Measurements from ENCODE around the gene CNIH3.
"Not testable (repeated sequence)": the region's sequence is repeated elsewhere in the genome, so short reads cannot be mapped to it uniquely, and the experiment has no call there.

The CNIH3 gene

DNA sequence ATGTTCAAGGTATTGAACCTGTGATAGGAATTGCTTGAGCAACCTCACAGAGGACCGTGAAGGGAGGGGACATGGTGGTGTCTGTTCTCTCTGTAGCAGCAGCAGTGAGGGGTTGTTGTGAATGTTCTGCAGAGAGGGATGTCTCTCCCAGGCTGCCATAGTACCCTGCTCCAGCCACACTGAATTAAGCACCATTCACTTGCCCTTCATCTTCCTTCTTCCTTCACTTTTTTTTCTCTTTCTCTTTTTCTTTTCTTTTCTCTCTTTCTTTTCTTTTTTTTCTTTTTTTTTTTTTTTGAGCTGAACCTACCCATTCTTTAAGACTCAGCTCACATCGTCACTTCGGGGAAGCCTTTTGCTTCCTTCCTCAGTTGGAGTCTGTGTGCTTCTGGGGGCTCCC, 89.5 kb downstream of the CNIH3 start:
- no peaks in the 10 kb centered on the region for H3K79me2 ChIP-seq (ENCODE audit: insufficient read depth, low read length)
- H3K9me3 ChIP-seq (ENCODE audit: low read length) = no peaks in the 10 kb centered on the region
- no peak overlapping the region for H2AFZ ChIP-seq (ENCODE audit: low read length)
- H3K4me1 ChIP-seq (ENCODE audit: insufficient read depth, low read length, severe bottlenecking) = no peaks in the 10 kb centered on the region
- no peak overlapping the region for H3K4me3 ChIP-seq (ENCODE audit: low read depth, low read length, poor library complexity, severe bottlenecking)
- H3F3A ChIP-seq (ENCODE audit: insufficient read depth, low read length) = no peaks in the 10 kb centered on the region
- no peaks in the 10 kb centered on the region for H3K27me3 ChIP-seq (ENCODE audit: insufficient read depth, low read length)
- H3K9ac ChIP-seq (ENCODE audit: low read length) = no peak overlapping the region
- TF ChIP-seq, protein P1, sequence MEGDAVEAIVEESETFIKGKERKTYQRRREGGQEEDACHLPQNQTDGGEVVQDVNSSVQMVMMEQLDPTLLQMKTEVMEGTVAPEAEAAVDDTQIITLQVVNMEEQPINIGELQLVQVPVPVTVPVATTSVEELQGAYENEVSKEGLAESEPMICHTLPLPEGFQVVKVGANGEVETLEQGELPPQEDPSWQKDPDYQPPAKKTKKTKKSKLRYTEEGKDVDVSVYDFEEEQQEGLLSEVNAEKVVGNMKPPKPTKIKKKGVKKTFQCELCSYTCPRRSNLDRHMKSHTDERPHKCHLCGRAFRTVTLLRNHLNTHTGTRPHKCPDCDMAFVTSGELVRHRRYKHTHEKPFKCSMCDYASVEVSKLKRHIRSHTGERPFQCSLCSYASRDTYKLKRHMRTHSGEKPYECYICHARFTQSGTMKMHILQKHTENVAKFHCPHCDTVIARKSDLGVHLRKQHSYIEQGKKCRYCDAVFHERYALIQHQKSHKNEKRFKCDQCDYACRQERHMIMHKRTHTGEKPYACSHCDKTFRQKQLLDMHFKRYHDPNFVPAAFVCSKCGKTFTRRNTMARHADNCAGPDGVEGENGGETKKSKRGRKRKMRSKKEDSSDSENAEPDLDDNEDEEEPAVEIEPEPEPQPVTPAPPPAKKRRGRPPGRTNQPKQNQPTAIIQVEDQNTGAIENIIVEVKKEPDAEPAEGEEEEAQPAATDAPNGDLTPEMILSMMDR (IDR thresholded peaks at IDR 0.05; ENCODE audit: low read length) = no peak
- TF ChIP-seq EZH2 (IDR thresholded peaks at IDR 0.05; ENCODE audit: borderline replicate concordance, low read length) = no peak
- no peaks in the 10 kb centered on the region for H4K20me1 ChIP-seq (ENCODE audit: insufficient read depth, low read length)
- H3K36me3 ChIP-seq (ENCODE audit: insufficient read depth, low read length) = no peaks in the 10 kb centered on the region
- no peak overlapping the region for H3K4me2 ChIP-seq (ENCODE audit: low read length)
- H3K9me2 ChIP-seq (ENCODE audit: low read depth, low read length) = no peaks in the 10 kb centered on the region
- H3K27ac ChIP-seq (ENCODE audit: low read depth, low read length, poor library complexity, severe bottlenecking) = no peak overlapping the region

DNA sequence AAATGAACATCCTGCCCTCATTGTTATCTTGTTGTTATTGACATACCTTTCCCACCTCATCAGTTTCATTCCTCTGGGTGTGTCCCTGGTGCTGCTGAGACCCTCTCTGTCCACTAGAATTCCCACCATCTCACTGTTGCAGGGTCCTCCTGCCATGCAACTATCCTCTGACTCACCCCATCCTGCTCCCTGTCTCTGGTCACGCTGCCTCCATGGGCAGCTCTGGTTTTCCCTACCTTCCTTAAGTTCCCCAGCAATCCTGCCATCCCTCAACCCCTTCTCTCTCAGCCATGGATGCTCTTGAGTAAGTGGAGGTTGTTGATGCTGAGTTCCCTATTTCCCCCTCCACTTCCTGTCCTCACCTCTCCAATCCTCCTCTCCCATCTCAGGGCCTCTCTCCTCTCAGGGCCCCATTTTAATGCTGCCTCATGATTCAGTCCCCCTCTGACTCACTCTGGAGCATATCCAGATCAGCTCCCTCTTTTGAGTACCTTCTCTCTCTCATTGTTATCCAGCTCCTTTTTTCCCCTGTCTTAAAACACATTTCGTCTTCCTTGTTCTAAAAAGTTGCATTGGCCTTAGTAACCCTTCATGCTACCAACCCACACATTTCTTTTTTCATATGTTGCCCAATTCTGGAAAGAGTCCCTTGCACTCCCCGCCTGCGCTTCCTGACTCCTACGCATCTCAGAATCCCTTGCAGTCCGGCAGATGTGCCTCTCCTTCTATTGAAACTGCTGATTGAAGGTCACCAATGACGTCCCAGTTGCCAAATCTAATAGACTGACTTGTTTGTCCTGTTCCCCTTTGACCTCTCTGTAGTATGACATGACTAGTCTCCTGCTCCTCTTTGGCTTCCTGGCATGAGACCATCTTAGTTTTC, 92.0 kb downstream of the CNIH3 start:
- no peaks in the 10 kb centered on the region for H3K9me3 ChIP-seq (ENCODE audit: low read length)
- H2AFZ ChIP-seq (ENCODE audit: low read length) = no peak overlapping the region
- no peak overlapping the region for H3K4me2 ChIP-seq (ENCODE audit: low read length)
- no peak overlapping the region for H3K27ac ChIP-seq (ENCODE audit: low read depth, low read length, poor library complexity, severe bottlenecking)
- H3K9ac ChIP-seq (ENCODE audit: low read length) = no peak overlapping the region
- no peaks in the 10 kb centered on the region for H3K36me3 ChIP-seq (ENCODE audit: insufficient read depth, low read length)
- H3F3A ChIP-seq (ENCODE audit: insufficient read depth, low read length) = no peaks in the 10 kb centered on the region
- H4K20me1 ChIP-seq (ENCODE audit: insufficient read depth, low read length) = no peaks in the 10 kb centered on the region
- H3K27me3 ChIP-seq (ENCODE audit: insufficient read depth, low read length) = no peaks in the 10 kb centered on the region; the same call in 1 of the 2 replicates
- no peaks in the 10 kb centered on the region for H3K9me2 ChIP-seq (ENCODE audit: low read depth, low read length)
- H3K4me3 ChIP-seq (ENCODE audit: low read depth, low read length, poor library complexity, severe bottlenecking) = no peak overlapping the region
- TF ChIP-seq, protein P1 (IDR thresholded peaks at IDR 0.05; ENCODE audit: low read length) = no peak
- TF ChIP-seq EZH2 (IDR thresholded peaks at IDR 0.05; ENCODE audit: borderline replicate concordance, low read length) = no peak
- no peaks in the 10 kb centered on the region for H3K79me2 ChIP-seq (ENCODE audit: insufficient read depth, low read length)
- H3K4me1 ChIP-seq (ENCODE audit: insufficient read depth, low read length, severe bottlenecking) = no peaks in the 10 kb centered on the region

DNA sequence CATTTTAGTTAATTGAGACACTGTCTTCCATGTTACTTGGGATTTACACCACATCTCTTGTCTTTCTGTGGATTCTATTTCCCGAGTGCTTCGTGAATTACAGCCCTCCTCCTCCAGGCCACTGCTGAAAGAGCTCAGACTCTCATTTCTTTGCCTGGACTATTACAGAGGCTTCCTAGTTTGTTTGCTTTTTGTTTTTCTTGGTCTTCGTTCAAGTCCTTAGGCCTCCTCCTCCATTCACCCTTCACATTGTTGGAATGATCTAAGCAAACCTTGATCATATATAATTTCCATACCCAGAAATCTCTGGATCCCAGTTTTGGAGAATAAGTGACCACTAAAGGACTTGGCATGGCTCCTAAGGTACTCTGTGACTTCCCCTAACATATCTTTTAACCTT, 94.1 kb downstream of the CNIH3 start:
- Histone ChIP-seq H3K79me2 (ENCODE audit: insufficient read depth, low read length) (no peaks in the 10 kb centered on the region), H4K20me1 (ENCODE audit: insufficient read depth, low read length) (no peaks in the 10 kb centered on the region), H3K4me1 (ENCODE audit: insufficient read depth, low read length, severe bottlenecking) (no peaks in the 10 kb centered on the region), H3K36me3 (ENCODE audit: insufficient read depth, low read length) (no peaks in the 10 kb centered on the region), H3K27ac (ENCODE audit: low read depth, low read length, poor library complexity, severe bottlenecking) (no peak overlapping the region), H3K4me2 (ENCODE audit: low read length) (no peak overlapping the region), H3K9ac (ENCODE audit: low read length) (no peak overlapping the region), H3F3A (ENCODE audit: insufficient read depth, low read length) (no peaks in the 10 kb centered on the region), H2AFZ (ENCODE audit: low read length) (no peak overlapping the region), H3K9me3 (ENCODE audit: low read length) (no peaks in the 10 kb centered on the region), H3K4me3 (ENCODE audit: low read depth, low read length, poor library complexity, severe bottlenecking) (no peak overlapping the region), H3K27me3 (ENCODE audit: insufficient read depth, low read length) (no peaks in the 10 kb centered on the region; the same call in 1 of the 2 replicates), H3K9me2 (ENCODE audit: low read depth, low read length) (no peaks in the 10 kb centered on the region)
- no peak for TF ChIP-seq EZH2 (IDR thresholded peaks at IDR 0.05; ENCODE audit: borderline replicate concordance, low read length)
- TF ChIP-seq, protein P1 (IDR thresholded peaks at IDR 0.05; ENCODE audit: low read length) = no peak

DNA sequence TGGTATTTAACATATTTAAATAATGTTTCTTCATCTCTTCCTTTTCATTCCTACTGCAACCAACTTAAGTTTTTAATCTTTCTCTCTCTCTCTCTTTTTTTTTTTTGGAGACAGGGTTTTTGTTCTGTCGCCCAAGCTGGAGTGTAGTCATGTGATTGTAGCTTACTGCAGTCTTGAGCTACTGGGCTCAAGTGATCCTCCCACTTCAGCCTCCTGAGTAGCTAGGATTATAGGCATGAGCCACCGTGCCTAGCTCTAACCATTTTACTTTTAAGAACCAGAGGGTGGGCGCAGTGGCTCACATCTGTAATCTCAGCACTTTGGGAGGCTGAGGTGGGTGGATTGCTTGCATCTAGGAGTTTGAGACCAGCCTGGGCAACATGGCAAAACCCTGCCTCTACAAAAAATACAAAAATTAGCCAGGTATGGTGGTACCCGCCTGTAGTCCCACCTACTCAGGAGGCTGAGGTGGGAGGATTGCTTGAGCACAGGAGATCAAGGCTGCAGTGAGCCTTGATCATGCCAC, 95.2 kb downstream of the CNIH3 start:
- H3K27me3 ChIP-seq (ENCODE audit: insufficient read depth, low read length); H3K4me3 ChIP-seq (ENCODE audit: low read depth, low read length, poor library complexity, severe bottlenecking); H3F3A ChIP-seq (ENCODE audit: insufficient read depth, low read length); H3K27ac ChIP-seq (ENCODE audit: low read depth, low read length, poor library complexity, severe bottlenecking); H4K20me1 ChIP-seq (ENCODE audit: insufficient read depth, low read length); H2AFZ ChIP-seq (ENCODE audit: low read length); H3K9me3 ChIP-seq (ENCODE audit: low read length); H3K36me3 ChIP-seq (ENCODE audit: insufficient read depth, low read length); H3K4me2 ChIP-seq (ENCODE audit: low read length); H3K9me2 ChIP-seq (ENCODE audit: low read depth, low read length); H3K9ac ChIP-seq (ENCODE audit: low read length); H3K4me1 ChIP-seq (ENCODE audit: insufficient read depth, low read length, severe bottlenecking); H3K79me2 ChIP-seq (ENCODE audit: insufficient read depth, low read length): not testable (repeated sequence)

All from OCI-LY1 (cell line).